Fibroblast of skin of right quadriceps (primary cell): Measurements from ENCODE around the gene PEAK1.
A peak's percentile ranks its signal among the peaks of the same experiment; 100 is the strongest.

Source experiments
- DNase-seq: peaks from one replicate; pipeline ENCODE4 v3.0.0-alpha.2; 2013

The PEAK1 gene, protein sequence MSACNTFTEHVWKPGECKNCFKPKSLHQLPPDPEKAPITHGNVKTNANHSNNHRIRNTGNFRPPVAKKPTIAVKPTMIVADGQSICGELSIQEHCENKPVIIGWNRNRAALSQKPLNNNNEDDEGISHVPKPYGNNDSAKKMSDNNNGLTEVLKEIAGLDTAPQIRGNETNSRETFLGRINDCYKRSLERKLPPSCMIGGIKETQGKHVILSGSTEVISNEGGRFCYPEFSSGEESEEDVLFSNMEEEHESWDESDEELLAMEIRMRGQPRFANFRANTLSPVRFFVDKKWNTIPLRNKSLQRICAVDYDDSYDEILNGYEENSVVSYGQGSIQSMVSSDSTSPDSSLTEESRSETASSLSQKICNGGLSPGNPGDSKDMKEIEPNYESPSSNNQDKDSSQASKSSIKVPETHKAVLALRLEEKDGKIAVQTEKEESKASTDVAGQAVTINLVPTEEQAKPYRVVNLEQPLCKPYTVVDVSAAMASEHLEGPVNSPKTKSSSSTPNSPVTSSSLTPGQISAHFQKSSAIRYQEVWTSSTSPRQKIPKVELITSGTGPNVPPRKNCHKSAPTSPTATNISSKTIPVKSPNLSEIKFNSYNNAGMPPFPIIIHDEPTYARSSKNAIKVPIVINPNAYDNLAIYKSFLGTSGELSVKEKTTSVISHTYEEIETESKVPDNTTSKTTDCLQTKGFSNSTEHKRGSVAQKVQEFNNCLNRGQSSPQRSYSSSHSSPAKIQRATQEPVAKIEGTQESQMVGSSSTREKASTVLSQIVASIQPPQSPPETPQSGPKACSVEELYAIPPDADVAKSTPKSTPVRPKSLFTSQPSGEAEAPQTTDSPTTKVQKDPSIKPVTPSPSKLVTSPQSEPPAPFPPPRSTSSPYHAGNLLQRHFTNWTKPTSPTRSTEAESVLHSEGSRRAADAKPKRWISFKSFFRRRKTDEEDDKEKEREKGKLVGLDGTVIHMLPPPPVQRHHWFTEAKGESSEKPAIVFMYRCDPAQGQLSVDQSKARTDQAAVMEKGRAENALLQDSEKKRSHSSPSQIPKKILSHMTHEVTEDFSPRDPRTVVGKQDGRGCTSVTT (N-terminal part only)

DNA sequence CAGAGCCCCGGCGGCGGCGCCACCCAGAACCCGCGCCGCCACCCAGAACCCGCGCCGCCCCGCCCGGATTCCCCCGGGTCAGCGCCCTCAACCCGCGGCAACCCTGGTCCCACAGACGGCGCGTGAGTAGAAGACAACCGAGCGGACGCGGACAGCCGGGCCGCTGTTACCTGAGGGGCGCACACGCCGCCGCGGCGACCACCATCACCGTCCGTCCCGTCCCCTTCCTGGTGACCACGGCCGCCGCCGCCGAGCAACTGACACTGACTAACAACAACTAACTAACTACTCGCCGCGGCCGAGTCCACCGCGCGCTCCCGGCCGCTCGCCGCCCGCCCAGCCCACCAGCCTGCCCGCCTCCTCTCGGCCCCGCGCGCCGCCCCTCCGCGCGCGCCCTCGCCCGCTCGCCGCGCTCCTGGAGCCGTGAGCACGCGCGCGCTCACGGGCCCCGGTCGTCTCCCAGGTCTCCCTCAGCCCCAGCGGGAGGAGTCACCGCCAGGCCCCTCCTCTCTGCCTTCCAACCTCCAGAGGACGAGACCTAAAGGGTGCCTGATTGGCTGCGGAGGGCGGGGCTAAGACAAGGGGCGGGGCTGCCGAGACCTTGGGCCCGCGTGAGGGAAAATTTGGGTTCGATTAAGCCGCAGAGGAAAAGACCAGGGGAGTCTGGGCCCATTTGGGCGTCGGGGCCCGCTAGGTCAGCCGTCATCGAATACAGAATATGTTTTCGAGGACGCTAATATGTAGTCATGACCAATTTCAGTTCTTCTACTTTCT lies at the start of gene PEAK1:
PEAK1 (minus strand) TSS at position 269 of the 774 bp plus-strand sequence. CDS start 238,178 bp downstream, outside the sequence.
- DNase-seq, result peak; percentile 99

GRCh38 chr15:77468896-77469295 lies 49.0 kb upstream of the PEAK1 start:
- DNase-seq, result no peak

GRCh38 chr15:77466521-77466920 lies 46.6 kb upstream of the PEAK1 start:
- DNase-seq, result no peak

DNA sequence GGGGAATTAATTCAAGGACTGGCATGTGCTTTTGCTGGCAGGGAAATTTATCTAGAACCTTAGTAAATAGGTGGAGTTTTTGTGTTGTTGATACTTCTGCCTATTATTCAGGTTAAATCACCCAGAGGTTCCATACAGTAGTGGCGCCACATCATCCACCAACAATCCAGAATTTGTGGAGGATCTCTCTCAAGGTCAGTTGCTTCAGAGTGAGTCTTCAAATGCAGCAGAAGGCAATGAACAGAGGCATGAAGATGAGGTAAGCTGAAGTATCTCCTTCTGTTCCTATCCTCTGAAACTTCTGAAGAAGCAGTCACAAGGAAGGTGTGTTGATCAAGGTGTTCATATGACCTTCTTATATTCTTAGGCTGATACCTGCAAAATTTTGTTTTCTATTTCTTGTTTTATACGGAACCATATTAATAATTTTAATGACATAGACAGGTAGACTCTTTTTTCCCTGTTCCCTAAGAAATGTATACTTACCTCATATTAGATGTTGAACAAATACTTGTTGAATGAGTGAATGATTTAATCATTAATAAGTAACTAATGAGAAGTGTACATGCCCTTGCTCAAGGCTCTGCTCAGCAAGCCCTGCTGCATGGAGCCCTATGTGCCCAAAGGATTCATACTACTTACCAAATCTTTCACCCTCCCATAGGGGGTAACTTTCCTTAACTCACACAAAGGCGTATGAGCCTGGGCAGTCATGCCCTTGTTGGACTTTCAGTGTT lies 44.4 kb upstream of the PEAK1 start:
- no peak for DNase-seq

DNA sequence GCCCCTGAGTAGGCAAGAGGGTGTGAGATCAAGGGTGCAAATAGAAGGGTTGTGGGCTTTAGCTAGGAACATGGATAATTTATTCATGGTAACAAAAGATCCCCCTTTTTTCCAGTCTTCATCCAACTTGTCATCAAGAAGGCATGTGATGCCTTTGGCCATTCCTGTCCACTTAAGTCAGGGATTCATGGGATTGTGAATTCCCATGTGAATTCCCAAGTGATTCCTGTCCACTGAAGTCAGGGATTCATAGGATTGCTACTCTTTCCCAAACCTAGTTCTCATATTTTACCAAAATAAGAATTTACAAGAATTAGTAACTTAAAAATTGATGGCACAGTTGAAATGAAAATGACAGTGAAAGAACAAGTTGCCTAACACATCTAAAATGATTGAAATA lies 41.6 kb upstream of the PEAK1 start:
- DNase-seq, result peak; percentile 74

- no peak for DNase-seq
Observed at GRCh38 chr15:77459031-77459430, 39.1 kb upstream of the PEAK1 start.

DNA sequence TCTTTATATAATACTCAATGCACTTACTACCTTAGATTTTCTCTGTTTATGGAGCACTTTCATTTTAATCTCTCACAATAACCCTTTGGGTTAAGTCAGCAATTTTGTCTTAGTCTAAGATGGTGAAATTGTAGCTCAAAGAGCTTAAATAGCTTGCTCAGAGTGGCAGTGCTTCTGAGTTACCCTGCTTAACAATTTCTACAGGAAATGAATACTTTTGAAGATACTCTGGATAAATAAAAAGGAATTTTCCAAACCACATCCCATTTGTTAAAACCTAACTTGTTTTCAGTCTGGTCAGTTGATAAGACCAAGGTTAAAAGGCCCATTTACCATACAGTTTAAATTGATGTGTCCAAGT lies 38.0 kb upstream of the PEAK1 start:
- peak; percentile 53 for DNase-seq

DNA sequence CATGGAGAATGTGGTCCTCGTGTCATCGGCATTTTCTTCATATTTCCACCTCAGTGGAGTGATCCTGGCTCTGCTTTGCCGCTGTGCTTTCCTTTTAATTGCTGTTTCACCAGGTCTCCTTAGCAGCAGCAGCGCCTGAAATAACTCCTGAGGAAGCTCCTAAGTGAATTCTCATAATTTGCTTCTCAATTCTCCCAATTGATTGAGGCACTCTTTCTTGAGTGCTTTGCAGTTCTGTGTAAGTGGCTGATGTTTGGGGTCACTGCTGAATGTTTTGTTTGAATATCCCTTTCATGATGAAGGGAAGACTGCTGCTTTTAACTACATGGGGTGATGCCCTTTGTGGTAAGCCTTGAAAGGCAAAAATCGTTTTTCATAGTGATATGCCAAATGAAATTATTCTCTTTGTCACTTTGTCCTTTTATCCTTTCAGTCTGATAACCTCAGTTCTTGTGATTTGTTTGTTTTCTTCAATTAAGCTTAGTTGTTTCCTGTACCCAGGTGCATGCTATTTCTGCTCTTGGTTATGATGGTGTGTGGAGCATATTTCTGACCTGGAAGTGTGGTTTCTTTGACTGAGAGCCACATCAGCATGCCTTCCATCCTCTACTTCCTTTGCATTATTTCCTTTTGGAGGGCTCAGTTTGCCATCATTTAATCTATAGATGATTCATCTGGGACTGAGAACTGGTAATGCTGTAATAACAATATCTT lies 37.4 kb upstream of the PEAK1 start:
- DNase-seq, result no peak

DNA sequence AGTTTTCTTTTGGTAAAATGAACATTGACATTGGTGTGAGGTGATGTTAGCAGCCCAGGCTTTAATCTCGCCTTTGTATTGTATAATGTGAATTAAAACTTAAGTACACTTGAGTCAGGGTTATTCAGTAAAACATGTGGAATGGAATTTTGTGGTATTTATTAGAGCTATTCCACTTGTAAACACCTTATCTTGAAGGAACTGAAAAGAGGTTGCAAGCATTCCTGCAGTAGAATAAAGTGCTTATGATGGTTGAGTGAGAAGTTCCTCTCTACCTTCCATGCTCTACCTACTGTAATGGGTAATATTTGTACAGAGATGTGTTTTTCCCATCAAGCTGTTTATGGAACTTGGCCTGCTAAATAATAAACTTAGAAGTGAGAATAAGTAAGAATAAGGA lies 36.8 kb upstream of the PEAK1 start:
- DNase-seq, result no peak

DNA sequence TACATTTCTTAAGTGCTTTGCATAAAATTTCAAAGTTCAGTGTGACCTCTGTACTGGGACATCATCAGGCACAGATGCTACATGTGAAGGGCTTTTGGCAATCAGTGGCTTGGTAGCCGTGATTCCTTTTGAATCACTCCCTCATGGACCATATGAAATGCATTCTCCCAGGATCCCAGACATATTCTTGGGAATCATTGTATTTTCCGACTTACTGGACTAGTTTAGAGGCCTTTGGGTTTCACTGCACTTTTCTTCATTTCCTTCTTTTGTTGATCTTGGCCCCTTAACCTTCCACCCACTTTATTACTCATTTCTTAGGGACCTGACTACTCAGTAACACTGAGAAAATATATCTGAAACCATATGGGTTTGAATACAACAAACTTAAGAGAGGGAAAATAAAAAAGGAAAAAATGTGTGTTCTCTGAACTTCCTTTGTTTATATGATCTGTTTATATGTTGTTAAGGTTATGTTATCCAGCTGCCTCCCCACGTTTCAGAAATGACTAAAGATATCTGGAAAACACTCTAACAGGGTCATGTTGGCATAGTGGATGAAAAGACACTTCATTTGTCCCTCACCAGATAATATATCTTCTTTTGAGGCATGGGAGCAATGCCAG lies 35.9 kb upstream of the PEAK1 start:
- DNase-seq, result peak; percentile 70

DNA sequence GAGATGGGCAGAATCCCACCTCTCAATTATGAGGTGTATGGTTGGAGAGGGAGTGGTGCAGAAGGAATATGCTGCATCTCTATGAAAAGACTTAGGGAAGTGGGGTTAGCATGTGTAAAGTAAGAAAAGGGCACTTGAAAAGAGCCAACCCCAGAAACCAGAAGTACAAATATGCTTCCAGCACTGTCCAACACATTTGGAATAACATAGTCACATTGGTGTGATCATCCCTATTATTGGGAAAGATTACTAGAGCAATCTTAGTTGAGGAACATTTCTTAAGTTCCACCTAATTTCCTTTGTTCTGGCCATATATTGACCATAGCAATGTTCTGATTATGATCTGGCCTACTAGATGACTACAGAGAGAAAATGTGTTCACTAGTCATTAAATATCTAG lies 35.0 kb upstream of the PEAK1 start:
- no peak for DNase-seq

DNA sequence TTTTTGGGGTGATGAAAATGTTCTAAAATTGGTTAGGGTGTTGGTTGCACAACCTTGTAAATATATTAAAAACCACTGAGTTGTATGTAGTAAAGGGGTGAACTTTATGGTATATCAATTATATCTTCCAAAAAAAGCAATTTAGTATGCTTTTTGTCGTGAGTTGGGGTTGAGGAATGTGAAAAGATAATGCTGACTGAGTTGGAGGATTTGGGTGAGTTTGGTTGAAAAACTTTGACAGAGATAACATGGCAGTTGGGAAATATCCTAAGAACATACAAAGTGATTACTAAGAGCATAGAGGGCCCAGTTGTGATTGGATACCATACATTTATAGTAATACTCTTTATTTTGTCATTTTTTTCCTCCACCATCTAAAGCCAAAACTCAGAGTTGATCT lies 34.4 kb upstream of the PEAK1 start:
- DNase-seq, result no peak

- DNase-seq, result no peak
Observed at GRCh38 chr15:77446840-77447390, 27.0 kb upstream of the PEAK1 start.

GRCh38 chr15:77440378-77440999 lies 20.6 kb upstream of the PEAK1 start:
- DNase-seq, result peak; percentile 77

DNA sequence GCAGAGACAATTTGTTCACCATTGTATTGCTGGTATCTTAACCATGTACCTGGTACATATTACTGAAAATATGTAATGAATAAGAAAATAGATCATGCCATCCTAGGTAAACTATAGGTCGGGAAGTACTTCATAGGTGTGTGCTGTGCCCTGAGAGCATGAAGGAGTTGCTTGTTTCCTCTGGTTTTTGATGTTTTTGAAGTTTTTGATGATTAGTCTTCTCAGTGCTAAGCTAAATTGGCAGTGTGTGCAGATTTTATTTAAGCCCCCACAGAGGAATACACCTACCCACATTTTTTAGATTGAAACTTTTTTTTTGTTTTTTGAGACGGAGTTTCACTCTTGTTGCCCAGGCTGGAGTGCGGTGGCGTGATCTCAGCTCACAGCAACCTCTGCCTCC lies 17.4 kb upstream of the PEAK1 start:
- no peak for DNase-seq

DNA sequence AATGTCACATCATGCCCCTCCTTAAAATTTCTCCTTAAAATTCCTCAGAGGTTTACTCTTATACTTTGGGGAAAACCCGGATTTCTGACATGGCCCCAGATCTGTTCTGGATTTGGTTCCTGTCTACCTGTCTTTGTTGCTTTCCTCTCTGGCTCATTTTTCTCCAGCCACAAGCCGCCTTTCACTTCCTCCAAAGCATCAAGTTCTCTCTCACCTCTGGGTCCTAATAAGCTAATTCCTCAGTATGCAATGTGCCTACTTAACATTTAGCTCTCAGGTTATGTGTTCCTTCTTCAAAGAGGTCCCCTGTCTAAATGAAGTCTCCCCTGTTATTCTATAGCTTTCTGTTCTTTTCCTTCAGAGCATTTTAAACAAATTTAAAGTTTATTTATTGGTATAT lies 16.9 kb upstream of the PEAK1 start:
- no peak for DNase-seq

DNA sequence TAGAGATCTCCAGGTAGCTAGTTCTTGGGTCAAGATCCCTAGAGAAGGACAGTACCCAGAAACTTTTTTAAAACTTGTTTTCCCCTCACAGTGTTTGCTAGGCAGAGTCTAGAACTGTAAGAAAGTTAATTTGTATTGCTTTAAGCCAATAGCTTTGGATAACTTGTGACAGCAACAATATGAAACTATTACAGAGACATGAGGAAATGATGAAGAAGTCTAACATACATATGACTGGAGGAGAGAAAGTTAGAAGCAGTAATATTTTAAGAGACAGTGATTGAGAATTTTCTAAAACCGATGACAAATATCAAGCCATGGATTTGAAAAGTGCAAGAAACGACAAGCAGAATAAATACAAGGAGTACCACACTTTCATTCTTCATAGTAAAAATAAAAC lies 10.7 kb upstream of the PEAK1 start:
- no peak for DNase-seq

- DNase-seq, result no peak
Observed at GRCh38 chr15:77430213-77430612, 10.3 kb upstream of the PEAK1 start.

DNA sequence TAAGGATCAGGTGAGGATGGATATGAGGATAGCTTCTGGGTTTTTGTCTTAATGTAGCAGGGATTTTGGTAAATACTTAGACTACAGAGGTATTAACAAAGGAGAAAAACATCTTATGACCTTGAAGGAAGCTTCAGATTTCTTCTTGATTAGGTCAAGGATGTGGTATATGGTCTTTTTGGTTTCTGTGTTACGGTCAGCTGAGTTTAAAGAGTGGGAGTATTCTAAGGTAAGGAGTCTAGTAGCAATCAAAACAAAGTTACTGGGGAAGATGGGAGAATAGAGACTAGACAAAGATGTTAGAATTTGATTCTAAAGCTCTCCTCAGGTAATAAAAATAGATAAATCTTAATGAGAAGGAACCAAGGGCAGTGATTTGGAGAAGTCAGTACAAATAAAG lies 7.0 kb upstream of the PEAK1 start:
- no peak for DNase-seq

- DNase-seq, result no peak
Observed at GRCh38 chr15:77426377-77426776, 6.5 kb upstream of the PEAK1 start.
